ENCODE data around the gene TMEM151B. TPM values are rescaled to one million over a fixed set of nuclear protein-coding genes. Genes with fewer than 3 reads are reported as not detected.
"Not testable (repeated sequence)": the region's sequence is repeated elsewhere in the genome, so short reads cannot be mapped to it uniquely, and the experiment has no call there.

TMEM151B gene
- polyA plus RNA-seq, 10 donors, result 0.07 to 1.1 (median 0.33) TPM

- DNase-seq, result peak in 1 of 3 donors; percentile 37
These were observed 34.3 kb downstream of the TMEM151B start for GRCh38 chr6:44304282-44305199.

GRCh38 chr6:44305200-44305725 lies 35.0 kb downstream of the TMEM151B start:
- DNase-seq, result no peak

- no peak for DNase-seq
These were observed 36.5 kb downstream of the TMEM151B start for GRCh38 chr6:44306710-44307109.

- no peak for DNase-seq
These were observed 37.0 kb downstream of the TMEM151B start for GRCh38 chr6:44307217-44307616.

DNA sequence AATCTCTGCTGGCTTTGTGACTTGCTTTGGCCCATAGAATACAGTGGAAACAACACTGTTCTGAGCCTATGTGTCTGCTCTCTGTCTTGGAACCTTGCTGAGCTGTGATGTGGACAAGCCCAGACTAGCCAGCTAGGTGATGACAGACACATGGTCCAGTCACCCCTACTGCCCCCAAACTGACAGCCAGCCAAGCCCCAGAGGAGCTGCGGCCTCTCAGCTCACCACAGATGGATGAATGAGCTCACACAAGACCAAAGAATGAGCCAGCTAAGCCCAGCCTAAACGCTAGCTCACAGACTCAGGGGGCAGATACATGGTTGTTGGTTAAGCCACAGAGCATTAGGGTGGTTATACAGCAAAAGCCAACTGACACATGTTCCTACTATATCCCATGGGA lies 38.8 kb downstream of the TMEM151B start:
- DNase-seq, result no peak

DNA sequence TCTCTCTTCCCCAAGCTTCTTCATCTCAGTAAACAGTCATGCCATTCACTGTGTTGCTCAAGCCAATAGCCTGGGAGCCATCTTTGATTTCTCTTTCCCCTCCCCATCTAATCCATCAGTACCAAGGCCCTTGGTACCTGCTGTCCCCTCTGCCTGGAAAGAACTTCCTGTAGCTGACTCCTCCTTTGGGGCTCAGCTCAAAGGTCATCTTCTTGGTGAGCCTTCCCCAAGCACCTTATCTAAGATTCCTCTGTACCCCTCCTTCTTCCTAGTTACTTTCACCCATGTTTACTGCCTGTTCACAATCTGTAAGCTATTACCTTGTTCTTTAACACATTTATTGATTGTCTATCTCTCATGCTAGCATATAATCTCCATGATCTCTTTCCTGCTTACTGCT lies 39.4 kb downstream of the TMEM151B start:
- DNase-seq, result no peak

DNA sequence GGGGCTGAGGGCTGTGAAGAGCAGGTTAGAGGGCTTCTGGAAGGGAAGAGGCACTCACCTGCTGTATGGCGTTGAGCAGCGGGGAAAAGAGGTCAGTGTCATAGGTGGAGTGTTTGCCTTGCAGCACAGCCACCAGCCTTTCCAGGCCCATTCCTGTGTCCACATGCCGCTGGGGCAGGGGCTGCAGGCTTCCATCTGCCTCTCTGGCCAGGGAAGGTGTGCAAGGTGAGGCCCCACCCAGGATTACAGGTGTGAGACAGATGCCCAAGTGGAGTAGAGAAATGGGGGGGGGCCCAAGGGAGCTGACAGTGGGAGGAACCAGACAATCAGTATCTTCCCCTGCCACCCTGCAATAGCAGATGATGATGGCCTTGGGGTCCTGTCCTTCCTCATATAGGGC lies 40.0 kb downstream of the TMEM151B start:
- DNase-seq, result no peak

- DNase-seq, result no peak
These were observed 41.1 kb downstream of the TMEM151B start for GRCh38 chr6:44311304-44311703.

DNA sequence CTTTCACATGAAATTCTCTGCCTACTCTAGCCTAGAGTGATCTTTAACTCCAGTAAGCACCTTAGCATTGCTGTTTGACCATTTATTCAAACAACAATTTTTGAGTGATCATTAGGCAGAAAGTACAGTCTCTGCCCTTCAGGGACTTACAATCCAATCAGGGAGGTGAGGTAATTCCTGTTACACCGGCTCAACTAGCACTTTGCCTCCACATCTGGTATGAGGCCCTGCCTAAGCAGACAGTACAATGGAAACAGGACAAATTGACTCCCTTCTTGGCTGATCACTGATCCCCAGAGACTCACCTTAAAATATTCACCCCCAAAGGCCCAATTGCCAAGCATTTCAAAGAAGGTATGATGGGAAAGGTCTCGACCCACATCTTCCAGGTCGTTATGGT lies 41.5 kb downstream of the TMEM151B start:
- DNase-seq, result no peak

DNA sequence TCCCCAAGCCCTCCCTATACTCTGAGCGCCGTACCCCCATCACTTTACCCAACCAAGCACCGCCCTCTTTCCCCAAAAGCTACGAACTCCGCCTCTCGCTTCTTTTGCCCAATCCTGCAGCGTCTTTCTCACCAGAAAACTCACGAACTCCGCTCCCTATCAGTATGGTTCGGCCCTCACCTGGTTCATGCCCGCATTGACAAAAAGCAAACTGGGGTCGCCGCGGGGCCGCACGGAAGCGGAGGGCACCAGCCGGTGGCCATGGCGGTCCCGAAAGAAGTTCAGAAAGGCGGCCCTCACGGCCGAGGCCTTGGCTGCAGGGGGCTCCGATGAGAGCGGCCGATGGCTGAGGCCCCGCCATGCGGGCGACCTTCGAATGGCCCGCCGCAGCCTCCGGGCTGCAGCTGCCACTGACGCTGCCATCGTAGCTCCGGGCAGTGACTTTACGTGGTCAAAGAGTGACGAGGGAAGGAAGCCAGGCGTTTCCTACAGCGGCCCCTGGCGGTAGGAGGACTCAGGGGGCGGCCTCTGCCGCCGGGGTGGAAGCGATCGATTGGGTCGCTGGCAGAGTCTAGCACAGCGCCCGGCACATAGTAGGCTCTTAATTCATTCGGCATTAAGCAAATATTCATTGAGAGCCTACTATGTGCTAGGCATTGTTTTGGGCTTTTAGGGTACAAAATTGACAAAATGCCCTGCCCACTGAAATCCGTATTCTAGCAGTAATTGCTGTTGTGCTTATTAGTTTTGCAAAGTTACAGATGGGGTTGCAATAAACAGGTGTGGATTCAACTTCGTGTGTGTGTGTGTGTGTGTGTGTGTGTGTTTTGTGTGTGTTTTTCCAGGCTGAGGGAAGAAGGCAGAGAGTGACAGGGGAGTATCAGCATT lies 42.9 kb downstream of the TMEM151B start, which contains the start of gene AARS2:
TSS of gene AARS2 (minus strand) at position 447 of the 888 bp plus-strand sequence. CDS start at position 423, 24 bp downstream.
- peak; percentile 80 to 94 (median 91) for DNase-seq

DNA sequence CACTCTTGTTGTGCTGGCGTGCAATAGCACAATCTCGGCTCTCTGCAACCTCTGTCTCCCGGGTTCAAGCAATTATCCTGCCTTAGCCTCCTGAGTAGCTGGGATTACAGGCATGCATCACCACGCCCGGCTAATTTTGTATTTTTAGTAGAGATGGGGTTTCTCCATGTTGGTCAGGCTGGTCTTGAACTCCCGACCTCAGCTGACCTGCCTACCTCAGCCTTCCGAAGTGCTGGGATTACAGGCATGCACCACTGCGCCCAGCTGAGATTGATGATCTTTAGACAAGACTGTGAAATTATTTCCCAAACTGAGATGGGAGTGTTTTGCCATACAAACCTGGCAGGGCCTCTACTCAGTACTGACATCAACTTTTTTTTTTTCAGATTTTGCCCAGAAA lies 44.4 kb downstream of the TMEM151B start:
- DNase-seq, result not testable (repeated sequence)

DNA sequence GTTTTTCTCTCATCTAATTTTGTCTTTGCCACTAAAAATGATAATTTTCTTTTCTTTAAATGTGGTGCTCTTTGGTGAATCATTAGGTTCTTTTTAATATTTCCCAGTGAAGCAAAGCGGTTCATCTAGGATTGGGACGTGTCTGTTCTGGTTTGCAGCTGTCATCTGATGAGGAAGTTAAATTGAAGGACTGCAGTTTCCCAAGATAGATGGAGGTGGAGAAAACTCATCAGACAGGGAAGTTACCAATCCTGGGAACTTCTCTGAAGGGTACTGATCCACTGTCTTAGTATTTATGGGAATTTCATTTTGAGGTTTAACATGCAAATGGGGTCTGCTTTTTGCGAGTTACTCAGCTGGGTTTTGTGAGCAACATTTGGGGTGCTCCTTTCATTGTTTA lies 45.3 kb downstream of the TMEM151B start:
- DNase-seq, result no peak

- no peak for DNase-seq
These were observed 45.7 kb downstream of the TMEM151B start for GRCh38 chr6:44315951-44316350.

GRCh38 chr6:44316481-44316880 lies 46.2 kb downstream of the TMEM151B start:
- DNase-seq, result no peak

DNA sequence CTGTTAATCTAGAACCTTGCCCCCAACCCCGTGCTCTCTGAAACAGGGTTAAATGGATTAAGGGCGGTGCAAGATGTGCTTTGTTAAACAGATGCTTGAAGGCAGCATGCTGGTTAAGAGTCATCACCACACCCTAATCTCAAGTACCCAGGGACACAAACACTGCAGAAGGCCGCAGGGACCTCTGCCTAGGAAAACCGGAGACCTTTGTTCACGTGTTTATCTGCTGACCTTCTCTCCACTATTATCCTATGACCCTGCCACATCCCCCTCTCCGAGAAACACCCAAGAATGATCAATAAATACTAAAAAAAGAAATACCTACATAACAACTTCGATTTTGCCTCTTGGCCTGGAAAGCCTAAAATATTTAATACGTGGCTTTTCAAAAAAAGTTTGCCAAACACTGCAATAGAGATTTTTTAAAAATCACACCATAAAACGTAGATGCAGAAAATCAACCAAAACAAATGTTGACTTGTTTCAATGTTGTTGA lies 46.9 kb downstream of the TMEM151B start:
- DNase-seq, result not testable (repeated sequence)

DNA sequence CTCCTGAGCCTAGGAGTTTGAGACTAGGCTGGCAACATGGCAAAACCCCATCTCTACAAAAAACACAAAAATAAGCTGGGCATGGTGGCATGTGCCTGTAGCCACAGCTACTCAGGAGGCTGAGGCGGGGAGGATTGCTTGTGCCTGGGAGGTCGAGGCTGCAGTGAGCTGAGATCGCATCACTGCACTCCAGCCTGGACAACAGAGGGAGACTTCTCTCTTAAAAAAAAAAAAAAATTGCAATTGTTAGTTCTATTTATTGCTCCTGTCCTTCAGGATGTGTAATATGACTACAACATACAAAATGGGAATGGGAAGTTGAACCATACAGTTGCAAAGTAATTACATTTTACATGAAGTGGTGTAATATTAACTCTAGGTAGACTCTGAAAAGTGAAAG lies 51.0 kb downstream of the TMEM151B start:
- DNase-seq, result no peak

- no peak for DNase-seq
These were observed 56.8 kb downstream of the TMEM151B start for GRCh38 chr6:44327096-44327495.

DNA sequence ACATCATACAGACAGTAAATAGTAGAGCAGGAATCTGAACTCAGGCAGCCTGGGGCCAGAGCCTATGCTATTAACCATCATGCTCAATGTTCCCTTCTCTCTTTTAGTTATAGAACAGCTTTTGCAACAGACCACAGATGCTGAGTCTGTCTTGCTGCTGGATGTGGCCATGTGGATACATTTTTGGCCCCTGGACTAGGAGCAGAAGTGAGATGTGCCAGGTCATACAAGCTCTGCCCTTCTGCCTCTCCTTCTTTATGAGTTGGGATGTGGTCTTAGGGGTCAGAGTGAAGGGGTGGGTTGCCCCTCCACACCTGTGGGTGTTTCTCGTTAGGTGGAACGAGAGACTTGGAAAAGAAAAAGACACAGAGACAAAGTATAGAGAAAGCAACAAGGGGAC lies 57.5 kb downstream of the TMEM151B start:
- DNase-seq, result no peak

- not testable (repeated sequence) for DNase-seq
These were observed 58.0 kb downstream of the TMEM151B start for GRCh38 chr6:44328203-44328602.

DNA sequence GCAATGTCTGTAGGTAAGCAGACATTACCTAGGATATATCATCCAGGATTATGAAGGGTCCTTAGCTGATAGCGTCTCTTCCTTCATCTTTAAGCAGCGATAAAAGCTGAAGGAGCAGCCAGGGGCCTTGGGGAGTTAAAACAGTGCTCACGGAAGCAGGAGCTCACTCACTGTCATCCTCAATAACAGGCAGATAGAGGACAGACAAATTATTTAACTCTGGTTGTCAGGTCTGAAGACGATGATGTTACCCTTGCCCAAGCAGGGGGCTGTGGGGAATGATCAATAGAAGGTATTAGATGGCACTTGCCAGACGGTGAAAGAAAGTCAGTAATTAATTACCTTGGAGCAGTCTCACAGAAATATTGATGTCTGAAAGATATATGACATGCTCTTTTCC lies 59.6 kb downstream of the TMEM151B start:
- DNase-seq, result no peak

DNA sequence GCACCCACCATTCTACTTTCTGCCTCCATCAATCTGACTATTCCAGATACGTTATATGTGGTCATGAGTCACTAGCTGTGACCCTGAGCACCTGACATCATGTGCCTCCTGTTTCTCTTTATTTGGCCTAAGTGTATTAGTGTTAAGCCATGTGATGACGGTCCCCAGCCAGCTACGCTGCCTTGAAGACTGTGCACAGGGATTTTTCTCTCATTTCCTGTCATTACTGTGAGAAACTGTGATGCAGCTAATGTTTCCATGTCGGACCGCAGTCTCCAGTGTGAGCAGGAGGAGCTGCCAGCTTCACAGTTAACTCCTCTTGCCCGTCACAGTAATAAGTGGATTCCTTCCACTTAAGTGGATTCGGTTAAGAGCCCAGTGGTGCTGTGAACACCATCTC lies 62.3 kb downstream of the TMEM151B start:
- peak in 1 of 3 donors; percentile 38 for DNase-seq

All from muscle of back (tissue), 11 donors.